Ishikawa (cell line): ENCODE results near the gene PTPN13.

Experiments used
- CEBPB ChIP-seq: IDR thresholded peaks from 2 replicates; pipeline ENCODE4 v1.6.1; 2012
- CREB1 ChIP-seq: IDR thresholded peaks from 2 replicates; pipeline ENCODE4 v1.6.1; 2012; ENCODE audit warnings: low read depth
- EGR1 ChIP-seq: IDR thresholded peaks from 2 replicates; pipeline ENCODE4 v1.6.1; 2012
- EP300 ChIP-seq: IDR thresholded peaks from 2 replicates; pipeline ENCODE4 v1.6.1; 2012; ENCODE audit warnings: borderline replicate concordance
- FOXM1 ChIP-seq: IDR thresholded peaks from 2 replicates; pipeline ENCODE4 v1.6.1; 2012; ENCODE audit warnings: low read depth, borderline replicate concordance
- MAX ChIP-seq: IDR thresholded peaks from 2 replicates; pipeline ENCODE4 v1.6.1; 2012
- NFIC ChIP-seq: IDR thresholded peaks from 2 replicates; pipeline ENCODE4 v1.6.1; 2012
- RAD21 ChIP-seq: IDR thresholded peaks from 2 replicates; pipeline ENCODE4 v1.6.1; 2012; ENCODE audit warnings: low read depth
- REST ChIP-seq: IDR thresholded peaks from 2 replicates; pipeline ENCODE4 v1.6.1; 2012; ENCODE audit warnings: low read depth, mild to moderate bottlenecking
- TAF1 ChIP-seq: IDR thresholded peaks from 2 replicates; pipeline ENCODE4 v1.6.1; 2012; ENCODE audit warnings: low read depth, mild to moderate bottlenecking
- TCF12 ChIP-seq: IDR thresholded peaks from 2 replicates; pipeline ENCODE4 v1.6.1; 2012; ENCODE audit warnings: low read depth
- TEAD4 ChIP-seq: IDR thresholded peaks from 2 replicates; pipeline ENCODE4 v1.6.1; 2012
- USF1 ChIP-seq: IDR thresholded peaks from 2 replicates; pipeline ENCODE4 v1.6.1; 2012
- YY1 ChIP-seq: IDR thresholded peaks from 2 replicates; pipeline ENCODE4 v1.6.1; 2012; ENCODE audit warnings: low read depth
- ZBTB7A ChIP-seq: IDR thresholded peaks from 2 replicates; pipeline ENCODE4 v1.6.1; 2012; ENCODE audit warnings: low read depth

Gene PTPN13

GRCh38 chr4:86819561-86819960 lies 225.4 kb downstream of the PTPN13 start:
- TF ChIP-seq TEAD4, result no peak
- no peak for TF ChIP-seq EP300
- no peak for TF ChIP-seq MAX

- TF ChIP-seq TCF12 (no peak), NFIC (no peak), FOXM1 (no peak), RAD21 (no peak), YY1 (no peak), TAF1 (no peak), CEBPB (no peak), EGR1 (no peak), REST (no peak), EP300 (no peak)
Measured at GRCh38 chr4:86821151-86821550, 227.0 kb downstream of the PTPN13 start.

- no peak for TF ChIP-seq TEAD4
- no peak for TF ChIP-seq TAF1
Measured at GRCh38 chr4:86822136-86822535, 228.0 kb downstream of the PTPN13 start.

GRCh38 chr4:86825511-86825910 lies 231.4 kb downstream of the PTPN13 start:
- TF ChIP-seq EGR1, result no peak
- TF ChIP-seq EP300, result no peak
- no peak for TF ChIP-seq TAF1
- no peak for TF ChIP-seq YY1
- TF ChIP-seq CEBPB, result no peak
- TF ChIP-seq CREB1, result no peak
- no peak for TF ChIP-seq MAX
- no peak for TF ChIP-seq FOXM1
- TF ChIP-seq NFIC, result no peak
- TF ChIP-seq TEAD4, result no peak

GRCh38 chr4:86831262-86832130 lies 237.4 kb downstream of the PTPN13 start:
- TF ChIP-seq TEAD4 (0 out of 2 replicates have a peak, but pooled peaks have one; percentile 14), CEBPB (no peak), RAD21 (no peak)

- TF ChIP-seq REST (no peak), MAX (no peak), FOXM1 (no peak), EP300 (no peak), TCF12 (no peak), CEBPB (no peak), YY1 (no peak), NFIC (no peak), EGR1 (no peak), TAF1 (no peak), TEAD4 (no peak), ZBTB7A (no peak), CREB1 (no peak), USF1 (no peak), RAD21 (no peak)
Measured at GRCh38 chr4:86833615-86834014, 239.5 kb downstream of the PTPN13 start.

GRCh38 chr4:86834901-86835300 lies 240.8 kb downstream of the PTPN13 start:
- TF ChIP-seq EP300 (no peak), NFIC (no peak), FOXM1 (no peak), ZBTB7A (no peak), RAD21 (no peak), TAF1 (no peak), TEAD4 (no peak), TCF12 (no peak), EGR1 (no peak), CREB1 (no peak), YY1 (no peak), CEBPB (no peak), MAX (no peak), REST (no peak), USF1 (no peak)
